PC-3 (cell line): ENCODE measurements around the gene RASAL2. TPM values are rescaled to one million over a fixed set of nuclear protein-coding genes. Genes with fewer than 3 reads are reported as not detected.

Experiments used
- ATAC-seq: fragments of 200-7000 bp; cut with Tn5 transposase; 2 replicates; pipeline ENCODE4 v1.9.1; 2020; ENCODE audit warnings: mild to moderate bottlenecking, moderate library complexity
- BruUV-seq: library from RNA; stranded (reverse); fragments of 400-500 nt; replicated peaks from 2 replicates; lab custom pipeline; 2021; lab: Mats Ljungman, UMichigan
- CTCF ChIA-PET: fragments of 300-600 bp; sonication (Branson Sonifier 250); formaldehyde crosslinking; loops from one replicate; lab custom pipeline; 2022; ENCODE audit warnings: antibody characterized with exemption; lab: Charles Lee
- POLR2A ChIA-PET: fragments of 300-600 bp; sonication (Branson Sonifier 250); formaldehyde crosslinking; loops from one replicate; lab custom pipeline; 2022; ENCODE audit warnings: antibody characterized with exemption; ENCODE audit not compliant: unreplicated experiment; lab: Charles Lee
- DNase-seq: peaks from one replicate; pipeline ENCODE4 v3.0.0-alpha.2; 2015
- H2AFZ ChIP-seq: fragments of 300-600 bp; sonication (generic); 2 replicates; pipeline ENCODE4 v1.6.0; 2016; ENCODE audit warnings: antibody characterized with exemption, low read length
- H3F3A ChIP-seq: fragments of 300-600 bp; sonication (generic); one replicate; pipeline ENCODE4 v1.6.0; 2017; ENCODE audit warnings: antibody characterized with exemption, low read length, control low read depth, mild to moderate bottlenecking; ENCODE audit not compliant: unreplicated experiment
- H3K27ac ChIP-seq: fragments of 300-600 bp; sonication (generic); 2 replicates; pipeline ENCODE4 v1.5.1; 2016; ENCODE audit warnings: mild to moderate bottlenecking, low read length
- H3K27me3 ChIP-seq: fragments of 300-600 bp; sonication (generic); 2 replicates; pipeline ENCODE4 v1.6.1; 2016; ENCODE audit warnings: low read length, mixed read lengths
- H3K36me3 ChIP-seq: fragments of 300-600 bp; sonication (generic); 2 replicates; pipeline ENCODE4 v1.6.1; 2016; ENCODE audit warnings: low read depth, mixed run types, low read length, mixed read lengths
- H3K4me1 ChIP-seq: fragments of 300-600 bp; sonication (generic); 2 replicates; pipeline ENCODE4 v1.5.1; 2016; ENCODE audit warnings: low read length; ENCODE audit not compliant: insufficient read depth
- H3K4me2 ChIP-seq: fragments of 300-600 bp; sonication (generic); 2 replicates; pipeline ENCODE4 v1.6.0; 2016; ENCODE audit warnings: low read length
- H3K4me3 ChIP-seq: fragments of 300-600 bp; sonication (generic); 2 replicates; pipeline ENCODE4 v1.5.1; 2016; ENCODE audit warnings: mild to moderate bottlenecking, low read length, mixed read lengths
- H3K79me2 ChIP-seq: fragments of 300-600 bp; sonication (generic); 2 replicates; pipeline ENCODE4 v1.6.1; 2017; ENCODE audit warnings: low read length, mixed read lengths
- H3K9ac ChIP-seq: fragments of 300-600 bp; sonication (generic); 2 replicates; pipeline ENCODE4 v1.6.0; 2016; ENCODE audit warnings: mild to moderate bottlenecking, low read length
- H3K9me2 ChIP-seq: fragments of 300-600 bp; sonication (generic); replicated peaks from 2 replicates; pipeline ENCODE4 v1.6.1; 2016; ENCODE audit warnings: mixed run types, low read length, mixed read lengths
- H3K9me3 ChIP-seq: fragments of 300-600 bp; sonication (generic); 2 replicates; pipeline ENCODE4 v1.6.1; 2016; ENCODE audit warnings: low read length, mixed read lengths
- H4K20me1 ChIP-seq: fragments of 300-600 bp; sonication (generic); 2 replicates; pipeline ENCODE4 v1.6.1; 2016; ENCODE audit warnings: low read length, mixed read lengths
- EZH2 ChIP-seq: fragments of 300-600 bp; sonication (generic); IDR thresholded peaks from one replicate; pipeline ENCODE4 v1.6.1; 2017; ENCODE audit warnings: antibody characterized with exemption, mild to moderate bottlenecking, low read length; ENCODE audit not compliant: unreplicated experiment
- EZH2phosphoT487 ChIP-seq: fragments of 300-600 bp; sonication (generic); IDR thresholded peaks from 2 replicates; pipeline ENCODE4 v1.6.1; 2018; ENCODE audit warnings: mild to moderate bottlenecking, antibody characterized with exemption, low read length, borderline replicate concordance
- intact Hi-C: fragments of 100-400 bp; cut with micrococcal nuclease; formaldehyde crosslinking; loops from 2 replicates; pipeline ENCODE4 v1.9.0; 2023
- total RNA-seq: library from RNA; depleted of rRNA; stranded (reverse); fragments of >200 nt; gene quantifications from 2 replicates; pipeline ENCODE4 v1.2.3, GENCODE V29; 2014
- TF ChIP-seq, protein P1 (sequence below): fragments of 300-600 bp; sonication (generic); conservative IDR thresholded peaks from 2 replicates; pipeline ENCODE4 v1.5.1; 2017; ENCODE audit warnings: antibody characterized with exemption, low read depth, mild to moderate bottlenecking, low read length

RASAL2 gene
- total RNA-seq, 1 experiment from 2014 or later, result 7.9 TPM

DNA sequence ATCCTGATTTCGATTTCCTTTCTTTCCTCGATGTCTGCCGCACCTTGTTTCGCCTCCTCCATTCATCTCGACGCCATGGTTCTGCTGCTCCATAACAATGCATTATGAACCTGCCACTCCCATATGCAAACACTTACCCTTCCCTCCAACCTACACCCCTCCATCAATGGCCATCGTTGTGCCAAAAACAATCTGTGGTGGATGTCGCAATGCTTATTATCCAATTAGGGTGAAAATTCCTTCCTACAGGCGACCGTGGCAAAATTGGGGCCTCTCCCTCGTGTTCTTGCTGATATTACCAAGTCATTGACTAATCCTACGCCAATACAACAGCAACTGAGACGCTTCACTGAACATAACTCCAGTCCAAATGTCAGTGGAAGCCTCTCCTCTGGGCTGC lies 362.6 kb downstream of the RASAL2 start:
- no TSS peak for BruUV-seq
- DNase-seq (no peak), ATAC-seq (no peak)
- Histone ChIP-seq H3K9me2 (no peaks in the 10 kb centered on the region), H3K79me2 (no peaks in the 10 kb centered on the region), H3K36me3 (no peaks in the 10 kb centered on the region; the same call in 1 of the 2 replicates), H3K9me3 (no peaks in the 10 kb centered on the region), H4K20me1 (no peaks in the 10 kb centered on the region), H3K27me3 (no peaks in the 10 kb centered on the region), H2AFZ (no peak overlapping the region), H3K4me1 (peaks cover 7% of the 10 kb centered on the region; the same call in 1 of the 2 replicates), H3K4me3 (no peak overlapping the region), H3K9ac (no peak overlapping the region), H3K27ac (no peak overlapping the region), H3K4me2 (no peak overlapping the region), H3F3A (no peaks in the 10 kb centered on the region)
- intact Hi-C loops, result no loop called here
- CTCF ChIA-PET, result no interaction called here
- TF ChIP-seq EZH2, result no peak
- TF ChIP-seq, protein P1, sequence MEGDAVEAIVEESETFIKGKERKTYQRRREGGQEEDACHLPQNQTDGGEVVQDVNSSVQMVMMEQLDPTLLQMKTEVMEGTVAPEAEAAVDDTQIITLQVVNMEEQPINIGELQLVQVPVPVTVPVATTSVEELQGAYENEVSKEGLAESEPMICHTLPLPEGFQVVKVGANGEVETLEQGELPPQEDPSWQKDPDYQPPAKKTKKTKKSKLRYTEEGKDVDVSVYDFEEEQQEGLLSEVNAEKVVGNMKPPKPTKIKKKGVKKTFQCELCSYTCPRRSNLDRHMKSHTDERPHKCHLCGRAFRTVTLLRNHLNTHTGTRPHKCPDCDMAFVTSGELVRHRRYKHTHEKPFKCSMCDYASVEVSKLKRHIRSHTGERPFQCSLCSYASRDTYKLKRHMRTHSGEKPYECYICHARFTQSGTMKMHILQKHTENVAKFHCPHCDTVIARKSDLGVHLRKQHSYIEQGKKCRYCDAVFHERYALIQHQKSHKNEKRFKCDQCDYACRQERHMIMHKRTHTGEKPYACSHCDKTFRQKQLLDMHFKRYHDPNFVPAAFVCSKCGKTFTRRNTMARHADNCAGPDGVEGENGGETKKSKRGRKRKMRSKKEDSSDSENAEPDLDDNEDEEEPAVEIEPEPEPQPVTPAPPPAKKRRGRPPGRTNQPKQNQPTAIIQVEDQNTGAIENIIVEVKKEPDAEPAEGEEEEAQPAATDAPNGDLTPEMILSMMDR, result no peak
- TF ChIP-seq EZH2phosphoT487, result no peak
- POLR2A ChIA-PET, result no interaction called here

DNA sequence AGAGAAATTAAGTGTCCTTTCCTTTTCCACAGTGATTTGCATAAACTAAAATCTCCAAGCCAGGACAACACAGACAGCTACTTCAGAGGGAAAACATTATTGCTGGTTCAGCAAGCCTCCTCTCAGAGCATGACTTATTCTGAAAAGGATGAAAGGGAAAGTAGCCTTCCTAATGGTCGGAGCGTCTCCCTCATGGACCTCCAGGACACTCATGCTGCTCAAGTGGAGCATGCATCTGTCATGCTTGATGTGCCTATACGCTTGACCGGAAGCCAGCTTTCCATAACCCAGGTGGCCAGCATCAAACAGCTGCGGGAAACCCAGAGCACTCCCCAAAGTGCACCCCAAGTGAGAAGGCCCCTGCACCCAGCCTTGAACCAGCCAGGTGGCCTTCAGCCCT lies 363.7 kb downstream of the RASAL2 start:
- TF ChIP-seq EZH2, result no peak
- no peak for TF ChIP-seq EZH2phosphoT487
- TF ChIP-seq, protein P1, result no peak
- ChIA-PET CTCF (no interaction called here), POLR2A (no interaction called here)
- Histone ChIP-seq H3K4me2 (no peak overlapping the region), H3K4me3 (no peak overlapping the region), H3K9ac (no peak overlapping the region), H3K9me2 (no peaks in the 10 kb centered on the region), H3K36me3 (no peaks in the 10 kb centered on the region), H3F3A (no peaks in the 10 kb centered on the region), H3K9me3 (no peaks in the 10 kb centered on the region), H4K20me1 (no peaks in the 10 kb centered on the region), H3K27me3 (no peaks in the 10 kb centered on the region), H2AFZ (no peak overlapping the region), H3K79me2 (no peaks in the 10 kb centered on the region), H3K27ac (no peak overlapping the region), H3K4me1 (no peaks in the 10 kb centered on the region)
- intact Hi-C loops, result no loop called here
- no TSS peak for BruUV-seq
- ATAC-seq (no peak), DNase-seq (no peak)

DNA sequence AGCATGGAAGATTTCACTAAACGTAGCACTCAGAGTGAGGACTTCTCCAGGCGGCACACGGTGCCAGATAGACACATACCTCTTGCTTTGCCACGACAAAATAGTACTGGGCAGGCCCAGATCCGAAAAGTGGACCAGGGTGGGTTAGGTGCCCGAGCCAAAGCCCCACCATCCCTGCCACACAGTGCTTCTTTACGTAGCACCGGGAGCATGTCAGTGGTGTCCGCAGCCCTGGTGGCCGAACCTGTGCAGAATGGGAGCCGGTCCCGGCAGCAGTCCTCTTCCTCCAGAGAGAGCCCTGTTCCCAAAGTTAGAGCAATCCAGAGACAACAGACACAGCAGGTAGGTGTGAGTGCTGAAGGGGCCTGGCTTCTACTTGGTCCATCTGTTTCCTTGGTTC lies 364.3 kb downstream of the RASAL2 start:
- Histone ChIP-seq H3K79me2 (no peaks in the 10 kb centered on the region), H3K27me3 (no peaks in the 10 kb centered on the region), H2AFZ (no peak overlapping the region), H3K4me2 (no peak overlapping the region), H3K9ac (no peak overlapping the region), H3F3A (no peaks in the 10 kb centered on the region), H3K9me3 (no peaks in the 10 kb centered on the region), H4K20me1 (no peaks in the 10 kb centered on the region), H3K4me3 (no peak overlapping the region), H3K9me2 (no peaks in the 10 kb centered on the region), H3K4me1 (no peaks in the 10 kb centered on the region), H3K27ac (no peak overlapping the region), H3K36me3 (no peaks in the 10 kb centered on the region)
- TF ChIP-seq EZH2, result no peak
- no peak for TF ChIP-seq EZH2phosphoT487
- TF ChIP-seq, protein P1, result no peak
- no peak for DNase-seq
- intact Hi-C loops, result no loop called here
- BruUV-seq, result no TSS peak
- ChIA-PET CTCF (no interaction called here), POLR2A (no interaction called here)
- ATAC-seq, result no peak
